Common myeloid progenitor, CD34-positive (primary cell): ENCODE data around the gene CDH26.

Source experiments
- CTCF ChIA-PET: fragments of 350-600 bp; sonication (Branson Sonifier 250); formaldehyde crosslinking; loops from one replicate; lab custom pipeline; 2021; ENCODE audit warnings: antibody characterized with exemption; lab: Charles Lee
- POLR2A ChIA-PET: fragments of 350-600 bp; sonication (Branson Sonifier 250); formaldehyde crosslinking; loops from one replicate; lab custom pipeline; 2021; ENCODE audit warnings: antibody characterized with exemption; lab: Charles Lee
- DNase-seq, 3 donors: peaks; one replicate each; pipeline versions ENCODE4 v3.0.0 to v3.0.0-alpha.2; 2013
- H3K27ac ChIP-seq, 2 experiments: 1 replicate in 1 of 2; 2 replicates in 1 of 2; pipeline ENCODE4 v1.7.0; 2013; ENCODE audit warnings: inconsistent platforms in 2 of 2, low read length in 2 of 2, mild to moderate bottlenecking in 2 of 2, low read depth in 1 of 2, moderate library complexity in 1 of 2; ENCODE audit not compliant: severe bottlenecking in 2 of 2, insufficient read depth in 1 of 2, poor library complexity in 1 of 2
- H3K27me3 ChIP-seq, 5 experiments: replicated peaks in 2 of 5; 1 replicate in 3 of 5; 2 replicates in 2 of 5; pipeline versions ENCODE4 v1.6.1 to v1.7.0; 2013; ENCODE audit warnings: low read length in 4 of 5, mild to moderate bottlenecking in 2 of 5, moderate library complexity in 2 of 5, inconsistent platforms in 1 of 5; ENCODE audit not compliant: insufficient read depth in 5 of 5, control insufficient read depth in 4 of 5
- H3K36me3 ChIP-seq, 4 experiments: 1 replicate in 2 of 4; 2 replicates in 2 of 4; pipeline versions ENCODE4 v1.6.1 to v1.7.0; 2013; ENCODE audit warnings: low read length in 3 of 4, control low read depth in 1 of 4, mild to moderate bottlenecking in 1 of 4; ENCODE audit not compliant: control insufficient read depth in 4 of 4, insufficient read depth in 4 of 4
- H3K4me1 ChIP-seq, 4 experiments: 1 replicate in 3 of 4; 2 replicates in 1 of 4; pipeline versions ENCODE4 v1.6.1 to v1.7.1; 2013; ENCODE audit warnings: low read length in 3 of 4, mild to moderate bottlenecking in 3 of 4, control low read depth in 1 of 4, inconsistent platforms in 1 of 4, moderate library complexity in 1 of 4; ENCODE audit not compliant: control insufficient read depth in 4 of 4, insufficient read depth in 4 of 4; ENCODE audit errors: control extremely low read depth in 1 of 4
- H3K4me3 ChIP-seq, 7 experiments: 1 replicate in 4 of 7; 2 replicates in 3 of 7; pipeline versions ENCODE4 v1.5.1 to v1.7.0; 2013; ENCODE audit warnings: mild to moderate bottlenecking in 7 of 7, low read length in 6 of 7, moderate library complexity in 6 of 7, inconsistent platforms in 2 of 7, low read depth in 2 of 7, control low read depth in 1 of 7; ENCODE audit not compliant: insufficient read depth in 4 of 7, control insufficient read depth in 1 of 7; ENCODE audit errors: extremely low read depth in 1 of 7
- H3K9me3 ChIP-seq, 5 experiments: 1 replicate in 4 of 5; 2 replicates in 1 of 5; pipeline versions ENCODE4 v1.6.1 to v1.7.1; 2013; ENCODE audit warnings: low read length in 4 of 5, mild to moderate bottlenecking in 2 of 5, inconsistent platforms in 1 of 5, low read depth in 1 of 5, moderate library complexity in 1 of 5; ENCODE audit not compliant: control insufficient read depth in 4 of 5, insufficient read depth in 2 of 5; ENCODE audit errors: control extremely low read depth in 1 of 5
- WGBS: methylation state at CpG from one replicate; pipeline ENCODE4 v1.1.5; 2013; ENCODE audit not compliant: insufficient coverage; 5-methylcytosine and 5-hydroxymethylcytosine counted together

Gene CDH26

DNA sequence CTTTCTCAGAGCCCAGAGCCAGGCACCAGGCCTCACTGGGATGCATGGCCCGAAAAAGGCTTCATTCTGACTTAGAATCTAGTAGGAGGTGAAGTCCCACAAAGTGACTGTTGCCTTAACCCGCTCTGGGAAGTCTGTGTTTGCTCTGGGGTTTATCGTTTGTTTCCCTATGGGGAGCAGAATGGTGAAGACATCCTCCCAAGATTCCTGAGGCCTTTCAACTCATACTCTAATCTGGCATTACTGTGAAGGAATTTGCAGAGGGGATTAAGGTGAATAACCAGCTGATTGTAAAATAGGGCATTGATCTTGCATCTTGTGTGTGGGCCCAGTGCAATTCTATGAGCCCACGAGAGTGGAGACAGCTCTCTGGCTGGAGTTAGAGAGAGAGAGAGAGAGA is 67.8 kb downstream of the CDH26 start:
- no peak overlapping the region for H3K27ac ChIP-seq

DNA sequence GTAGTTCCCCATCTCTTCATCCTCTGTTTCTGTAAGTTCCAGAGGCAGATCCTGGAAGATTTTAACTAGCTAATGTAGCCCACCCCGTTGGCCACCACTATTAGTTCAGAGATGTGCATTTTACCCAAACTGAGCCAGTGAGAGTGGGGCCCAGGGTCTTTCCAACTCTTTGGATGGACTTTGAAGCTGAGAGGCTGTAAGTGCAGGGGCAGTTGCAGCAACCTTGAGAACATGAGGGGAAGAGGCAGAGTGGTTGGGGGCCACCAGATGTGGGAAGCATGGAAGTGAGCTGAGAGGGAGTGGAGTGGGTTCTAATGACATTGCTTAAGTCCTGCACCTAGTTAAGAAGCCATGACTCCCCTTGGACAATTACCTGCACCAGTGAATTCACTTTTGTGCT is 72.2 kb downstream of the CDH26 start:
- CTCF ChIA-PET, result no interaction called here
- no peak for DNase-seq
- WGBS, result 100% methylated on average over 1 of the region's 1 CpG

More for the DNA sequence above, 67.8 kb downstream of the CDH26 start:
- peaks cover 0 to 6% (median 1%) of the 10 kb centered on the region in 4 experiments for H3K36me3 ChIP-seq
- H3K27me3 ChIP-seq, result no peaks in the 10 kb centered on the region
- WGBS, result 92% methylated on average over 4 of the region's 4 CpGs
- H3K4me1 ChIP-seq, result no peaks in the 10 kb centered on the region
- ChIA-PET CTCF (interaction anchor here (1.4 kb wide), 1 partner anchor 76 kb away, joined by 4 read pairs; no protein-coding TSS in a partner anchor), POLR2A (no interaction called here)
- H3K9me3 ChIP-seq, result no peaks in the 10 kb centered on the region
- DNase-seq, result no peak
- no peak overlapping the region for H3K4me3 ChIP-seq

DNA sequence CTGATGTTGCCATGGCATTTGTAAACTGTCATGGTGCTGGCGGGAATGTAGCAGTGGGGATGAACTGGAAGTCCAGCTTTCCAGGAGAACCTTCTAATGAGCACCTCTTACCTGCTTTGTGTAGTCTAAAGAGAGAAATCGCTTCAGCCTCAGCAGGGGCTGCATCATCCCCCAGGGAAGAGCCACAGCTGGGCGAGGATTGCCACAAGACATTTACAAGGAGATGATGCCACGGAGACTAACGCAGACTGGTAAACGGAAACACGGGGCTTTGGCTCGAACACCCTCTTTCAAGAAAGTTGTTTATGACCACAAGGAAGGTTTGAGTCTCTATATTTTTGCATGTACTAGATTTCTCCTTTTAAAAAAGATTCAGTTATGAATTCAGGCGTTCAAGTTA is 72.9 kb downstream of the CDH26 start:
- DNase-seq, result no peak
- Histone ChIP-seq H3K9me3 (peaks cover 0 to 2% (median under 1%) of the 10 kb centered on the region in 5 experiments), H3K27ac (no peak overlapping the region), H3K27me3 (no peaks in the 10 kb centered on the region), H3K4me3 (no peak overlapping the region), H3K36me3 (peaks cover 0 to 6% (median 0%) of the 10 kb centered on the region in 4 experiments), H3K4me1 (no peaks in the 10 kb centered on the region)
- ChIA-PET POLR2A (no interaction called here), CTCF (no interaction called here)
- WGBS, result 100% methylated on average over 3 of the region's 9 CpGs

More for the DNA sequence above, 72.2 kb downstream of the CDH26 start:
- POLR2A ChIA-PET, result no interaction called here
- Histone ChIP-seq H3K9me3 (peaks cover 0 to 1% (median 0%) of the 10 kb centered on the region in 5 experiments), H3K36me3 (peaks cover 0 to 6% (median 1%) of the 10 kb centered on the region in 4 experiments), H3K4me3 (no peak overlapping the region), H3K4me1 (no peaks in the 10 kb centered on the region), H3K27me3 (no peaks in the 10 kb centered on the region), H3K27ac (no peak overlapping the region)

DNA sequence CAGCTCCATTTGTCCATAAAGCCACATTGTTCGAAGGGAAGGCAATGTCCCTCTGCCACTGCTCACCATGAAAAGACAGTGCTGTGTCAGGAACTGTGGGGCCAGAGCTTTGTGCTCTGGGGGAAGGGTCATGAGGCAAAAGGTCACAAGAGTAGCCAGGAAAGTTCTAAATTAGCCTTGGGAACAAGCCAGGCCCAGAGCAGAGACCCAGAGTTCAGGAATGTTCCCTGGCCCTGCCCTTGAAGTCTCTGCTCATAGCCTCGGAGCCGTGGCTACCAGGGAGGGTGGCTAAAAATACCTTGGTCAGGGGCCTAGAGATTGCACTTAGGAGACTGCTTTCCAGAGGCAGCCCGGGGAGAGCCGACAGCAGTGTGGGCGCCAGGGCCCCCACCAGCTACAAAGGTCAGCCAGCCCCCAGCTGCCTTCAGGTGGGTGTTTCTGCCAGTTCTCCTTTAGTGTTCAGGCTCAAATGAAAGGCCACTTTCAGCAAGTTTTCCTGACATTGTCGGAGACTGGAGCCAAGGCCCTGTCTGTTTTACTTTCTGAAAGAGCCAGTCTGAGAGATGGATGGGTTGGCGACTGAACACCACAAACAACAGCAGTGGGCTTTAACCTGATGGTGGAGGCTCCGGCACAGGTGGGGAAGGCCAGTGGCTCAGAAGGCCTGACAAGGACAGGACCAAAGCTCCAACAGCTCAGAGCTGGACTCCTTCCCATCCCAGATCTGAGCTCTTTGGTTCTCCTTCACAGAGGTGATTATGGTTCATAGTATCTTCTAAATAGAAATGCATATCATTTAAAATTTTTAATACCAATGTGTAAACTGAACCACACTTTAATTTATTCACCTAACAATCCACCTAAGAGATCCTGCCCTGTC is 76.2 kb downstream of the CDH26 start:
- 91% methylated on average over 9 of the region's 9 CpGs for WGBS
- ChIA-PET CTCF (no interaction called here), POLR2A (no interaction called here)
- H3K27ac ChIP-seq, result no peak overlapping the region
- no peak for DNase-seq
- peaks cover 0 to 5% (median 2%) of the 10 kb centered on the region in 5 experiments for H3K9me3 ChIP-seq
- H3K36me3 ChIP-seq, result peaks cover 0 to 8% (median 0%) of the 10 kb centered on the region in 4 experiments
- no peaks in the 10 kb centered on the region for H3K4me1 ChIP-seq
- H3K4me3 ChIP-seq, result no peak overlapping the region
- H3K27me3 ChIP-seq, result no peaks in the 10 kb centered on the region

DNA sequence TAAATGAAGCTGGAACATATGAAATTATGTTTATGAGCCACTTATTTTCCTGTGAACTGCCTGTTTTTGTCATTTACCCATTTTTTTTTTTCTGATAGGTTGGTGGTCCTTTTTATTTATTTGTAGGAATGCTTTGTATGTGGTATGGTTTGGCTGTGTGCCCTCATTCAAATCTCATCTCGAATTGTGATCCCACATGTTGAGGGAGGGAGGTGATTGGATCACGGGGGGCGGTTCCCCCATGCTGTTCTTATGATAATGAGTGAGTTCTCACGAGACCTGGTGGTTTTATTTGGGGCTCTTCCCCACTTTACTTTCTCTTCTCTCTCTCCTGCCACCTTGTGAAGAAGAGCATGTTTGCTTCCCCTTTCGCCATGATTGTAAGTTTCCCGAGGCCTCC is 77.3 kb downstream of the CDH26 start:
- Histone ChIP-seq H3K36me3 (peaks cover 0 to 8% (median 0%) of the 10 kb centered on the region in 4 experiments), H3K4me1 (peaks cover 0 to 2% (median 2%) of the 10 kb centered on the region in 4 experiments), H3K27me3 (no peaks in the 10 kb centered on the region), H3K27ac (no peak overlapping the region), H3K9me3 (peaks cover 0 to 5% (median 2%) of the 10 kb centered on the region in 5 experiments), H3K4me3 (no peak overlapping the region)
- peak in 2 of 3 donors; percentile 21 to 27 for DNase-seq
- CTCF ChIA-PET, result no interaction called here
- POLR2A ChIA-PET, result no interaction called here
- WGBS, result 100% methylated on average over 1 of the region's 6 CpGs

DNA sequence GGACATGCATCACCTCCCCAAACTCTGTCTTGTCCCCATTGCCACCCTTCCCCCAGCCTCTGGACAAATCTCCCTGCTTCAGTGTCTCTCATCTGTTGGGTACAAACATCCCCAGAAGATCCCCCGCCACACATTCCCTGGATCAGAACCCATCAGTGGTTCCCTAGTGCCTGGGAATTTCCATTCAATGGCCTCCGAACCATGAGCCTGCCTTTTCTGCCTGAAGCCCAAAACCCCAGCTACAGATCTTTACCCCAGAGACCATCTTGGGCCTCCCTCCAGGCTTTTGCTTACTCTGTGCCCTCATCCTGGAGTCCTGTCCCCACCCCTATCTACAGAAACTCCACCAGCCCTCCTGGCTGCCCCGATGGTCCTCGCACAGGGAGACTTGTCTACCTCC is 78.1 kb downstream of the CDH26 start:
- ChIA-PET CTCF (interaction anchor here (0.9 kb wide), 1 partner anchor 51 kb away, joined by 3 read pairs; no protein-coding TSS in a partner anchor), POLR2A (no interaction called here)
- Histone ChIP-seq H3K4me3 (no peak overlapping the region), H3K4me1 (peaks cover 0 to 10% (median 8%) of the 10 kb centered on the region in 4 experiments), H3K9me3 (peaks cover 0 to 5% (median 2%) of the 10 kb centered on the region in 5 experiments), H3K27me3 (no peaks in the 10 kb centered on the region), H3K36me3 (peaks cover 0 to 8% (median 0%) of the 10 kb centered on the region in 4 experiments), H3K27ac (no peak overlapping the region)
- no peak for DNase-seq
- 95% methylated on average over 4 of the region's 4 CpGs for WGBS
